SK-N-SH (cell line): Measurements from ENCODE around the gene ADAP1.

Experiments used
- TF ChIP-seq, protein P1 (sequence below): fragments of 200-600 bp; sonication (generic); IDR thresholded peaks from 2 replicates; pipeline ENCODE4 v1.6.1; 2017; ENCODE audit warnings: antibody characterized with exemption, mild to moderate bottlenecking, moderate library complexity
- TF ChIP-seq, protein P2 (sequence below): IDR thresholded peaks from 2 replicates; pipeline ENCODE4 v1.6.1; 2012; ENCODE audit warnings: mild to moderate bottlenecking, low read depth, low read length, moderate library complexity
- TF ChIP-seq, protein P3 (sequence below): IDR thresholded peaks from 2 replicates; pipeline ENCODE4 v1.4.0; 2012; ENCODE audit warnings: low read depth, borderline replicate concordance

DNA sequence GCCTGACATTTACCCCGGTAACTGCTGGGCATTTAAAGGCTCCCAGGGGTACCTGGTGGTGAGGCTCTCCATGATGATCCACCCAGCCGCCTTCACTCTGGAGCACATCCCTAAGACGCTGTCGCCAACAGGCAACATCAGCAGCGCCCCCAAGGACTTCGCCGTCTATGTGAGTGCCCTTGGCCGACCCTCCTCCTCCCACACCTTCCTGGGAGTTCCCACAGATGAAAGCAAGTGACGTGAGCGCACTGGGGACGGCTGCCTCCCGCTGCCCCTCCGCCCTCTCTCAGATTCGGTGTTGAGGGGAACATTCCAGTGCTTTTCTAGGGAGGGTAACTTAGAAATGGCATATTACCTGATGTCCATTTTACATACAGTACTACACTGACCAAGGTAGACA lies 85.1 kb downstream of the ADAP1 start:
- TF ChIP-seq, protein P1, sequence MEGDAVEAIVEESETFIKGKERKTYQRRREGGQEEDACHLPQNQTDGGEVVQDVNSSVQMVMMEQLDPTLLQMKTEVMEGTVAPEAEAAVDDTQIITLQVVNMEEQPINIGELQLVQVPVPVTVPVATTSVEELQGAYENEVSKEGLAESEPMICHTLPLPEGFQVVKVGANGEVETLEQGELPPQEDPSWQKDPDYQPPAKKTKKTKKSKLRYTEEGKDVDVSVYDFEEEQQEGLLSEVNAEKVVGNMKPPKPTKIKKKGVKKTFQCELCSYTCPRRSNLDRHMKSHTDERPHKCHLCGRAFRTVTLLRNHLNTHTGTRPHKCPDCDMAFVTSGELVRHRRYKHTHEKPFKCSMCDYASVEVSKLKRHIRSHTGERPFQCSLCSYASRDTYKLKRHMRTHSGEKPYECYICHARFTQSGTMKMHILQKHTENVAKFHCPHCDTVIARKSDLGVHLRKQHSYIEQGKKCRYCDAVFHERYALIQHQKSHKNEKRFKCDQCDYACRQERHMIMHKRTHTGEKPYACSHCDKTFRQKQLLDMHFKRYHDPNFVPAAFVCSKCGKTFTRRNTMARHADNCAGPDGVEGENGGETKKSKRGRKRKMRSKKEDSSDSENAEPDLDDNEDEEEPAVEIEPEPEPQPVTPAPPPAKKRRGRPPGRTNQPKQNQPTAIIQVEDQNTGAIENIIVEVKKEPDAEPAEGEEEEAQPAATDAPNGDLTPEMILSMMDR = no peak
- TF ChIP-seq, protein P2, sequence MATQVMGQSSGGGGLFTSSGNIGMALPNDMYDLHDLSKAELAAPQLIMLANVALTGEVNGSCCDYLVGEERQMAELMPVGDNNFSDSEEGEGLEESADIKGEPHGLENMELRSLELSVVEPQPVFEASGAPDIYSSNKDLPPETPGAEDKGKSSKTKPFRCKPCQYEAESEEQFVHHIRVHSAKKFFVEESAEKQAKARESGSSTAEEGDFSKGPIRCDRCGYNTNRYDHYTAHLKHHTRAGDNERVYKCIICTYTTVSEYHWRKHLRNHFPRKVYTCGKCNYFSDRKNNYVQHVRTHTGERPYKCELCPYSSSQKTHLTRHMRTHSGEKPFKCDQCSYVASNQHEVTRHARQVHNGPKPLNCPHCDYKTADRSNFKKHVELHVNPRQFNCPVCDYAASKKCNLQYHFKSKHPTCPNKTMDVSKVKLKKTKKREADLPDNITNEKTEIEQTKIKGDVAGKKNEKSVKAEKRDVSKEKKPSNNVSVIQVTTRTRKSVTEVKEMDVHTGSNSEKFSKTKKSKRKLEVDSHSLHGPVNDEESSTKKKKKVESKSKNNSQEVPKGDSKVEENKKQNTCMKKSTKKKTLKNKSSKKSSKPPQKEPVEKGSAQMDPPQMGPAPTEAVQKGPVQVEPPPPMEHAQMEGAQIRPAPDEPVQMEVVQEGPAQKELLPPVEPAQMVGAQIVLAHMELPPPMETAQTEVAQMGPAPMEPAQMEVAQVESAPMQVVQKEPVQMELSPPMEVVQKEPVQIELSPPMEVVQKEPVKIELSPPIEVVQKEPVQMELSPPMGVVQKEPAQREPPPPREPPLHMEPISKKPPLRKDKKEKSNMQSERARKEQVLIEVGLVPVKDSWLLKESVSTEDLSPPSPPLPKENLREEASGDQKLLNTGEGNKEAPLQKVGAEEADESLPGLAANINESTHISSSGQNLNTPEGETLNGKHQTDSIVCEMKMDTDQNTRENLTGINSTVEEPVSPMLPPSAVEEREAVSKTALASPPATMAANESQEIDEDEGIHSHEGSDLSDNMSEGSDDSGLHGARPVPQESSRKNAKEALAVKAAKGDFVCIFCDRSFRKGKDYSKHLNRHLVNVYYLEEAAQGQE = no peak
- TF ChIP-seq, protein P3, sequence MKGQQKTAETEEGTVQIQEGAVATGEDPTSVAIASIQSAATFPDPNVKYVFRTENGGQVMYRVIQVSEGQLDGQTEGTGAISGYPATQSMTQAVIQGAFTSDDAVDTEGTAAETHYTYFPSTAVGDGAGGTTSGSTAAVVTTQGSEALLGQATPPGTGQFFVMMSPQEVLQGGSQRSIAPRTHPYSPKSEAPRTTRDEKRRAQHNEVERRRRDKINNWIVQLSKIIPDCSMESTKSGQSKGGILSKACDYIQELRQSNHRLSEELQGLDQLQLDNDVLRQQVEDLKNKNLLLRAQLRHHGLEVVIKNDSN = no peak
